NCI-H446 (cell line): Measurements from ENCODE around the gene NDEL1.

Experiments
- DNase-seq, 2 experiments: peaks; one replicate each; lab custom pipeline; 2025; lab: John Stamatoyannopoulos, UW

NDEL1 gene

DNA sequence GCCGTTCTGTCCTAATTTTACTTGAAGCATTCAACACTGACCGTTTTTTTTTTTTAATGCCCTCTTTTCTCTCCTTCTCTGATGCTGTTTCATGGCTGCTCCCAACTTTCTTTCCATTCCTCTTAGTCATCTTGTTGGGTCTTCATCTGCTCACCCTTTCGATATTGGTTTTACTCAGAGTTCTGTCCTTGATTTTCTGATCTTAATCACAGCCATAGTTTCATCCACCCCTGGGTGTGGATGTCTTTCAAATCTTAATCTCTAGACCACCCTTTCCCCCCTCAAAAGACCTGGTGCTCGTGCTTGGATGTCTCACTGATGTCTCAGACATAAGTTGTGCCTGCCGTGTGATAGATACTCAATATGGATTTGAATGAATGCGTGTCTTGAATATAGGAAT is 22.4 kb downstream of the NDEL1 start:
- DNase-seq, result no peak

- no peak for DNase-seq
Measured at GRCh38 chr17:8459107-8459506, 23.4 kb downstream of the NDEL1 start.

- DNase-seq, result no peak
Measured at GRCh38 chr17:8459831-8460230, 24.1 kb downstream of the NDEL1 start.

- no peak for DNase-seq
Measured at GRCh38 chr17:8462564-8462963, 26.9 kb downstream of the NDEL1 start.

GRCh38 chr17:8463099-8463498 is 27.4 kb downstream of the NDEL1 start:
- DNase-seq, result no peak

DNA sequence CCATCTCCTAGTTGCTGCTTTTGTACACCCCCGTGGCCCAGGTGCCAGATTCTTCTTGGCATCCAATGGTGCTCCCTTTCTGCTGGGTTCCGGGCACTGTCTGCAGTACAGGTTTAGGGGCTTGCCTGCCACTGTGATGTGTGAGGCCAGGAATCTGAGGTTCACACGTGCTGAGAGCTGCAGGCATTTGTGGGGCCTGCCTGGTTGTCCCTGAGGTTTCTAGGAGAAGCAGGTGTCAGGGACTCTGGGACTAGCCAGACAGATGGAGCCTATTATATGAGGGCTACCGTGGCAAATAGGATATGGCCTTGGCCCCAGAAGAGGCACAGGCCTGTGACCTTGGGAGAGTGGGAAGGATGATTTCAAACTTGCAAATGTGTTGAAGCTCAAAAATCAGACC is 29.3 kb downstream of the NDEL1 start:
- DNase-seq, result no peak

DNA sequence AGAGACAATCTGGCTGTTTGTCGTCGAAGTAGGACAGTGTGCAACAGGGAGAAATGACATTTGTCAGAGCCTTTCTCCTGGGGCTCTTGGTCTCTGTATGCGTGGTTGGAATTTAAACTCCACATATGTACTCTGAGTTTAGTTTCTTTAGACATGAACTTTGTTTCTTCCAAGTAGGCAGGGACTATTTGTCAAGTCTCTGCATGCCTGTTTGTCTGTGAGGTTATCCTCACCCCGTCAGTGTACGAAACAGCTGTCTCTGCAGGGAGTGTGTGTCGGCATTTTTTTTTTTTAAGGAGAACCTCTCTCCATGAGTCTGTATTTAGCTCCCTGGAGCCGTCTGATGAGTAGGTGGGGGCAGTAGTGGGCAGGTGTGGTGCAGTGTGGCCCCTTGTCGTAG is 29.7 kb downstream of the NDEL1 start:
- no peak for DNase-seq

- DNase-seq, result no peak
Measured at GRCh38 chr17:8465759-8466158, 30.1 kb downstream of the NDEL1 start.

DNA sequence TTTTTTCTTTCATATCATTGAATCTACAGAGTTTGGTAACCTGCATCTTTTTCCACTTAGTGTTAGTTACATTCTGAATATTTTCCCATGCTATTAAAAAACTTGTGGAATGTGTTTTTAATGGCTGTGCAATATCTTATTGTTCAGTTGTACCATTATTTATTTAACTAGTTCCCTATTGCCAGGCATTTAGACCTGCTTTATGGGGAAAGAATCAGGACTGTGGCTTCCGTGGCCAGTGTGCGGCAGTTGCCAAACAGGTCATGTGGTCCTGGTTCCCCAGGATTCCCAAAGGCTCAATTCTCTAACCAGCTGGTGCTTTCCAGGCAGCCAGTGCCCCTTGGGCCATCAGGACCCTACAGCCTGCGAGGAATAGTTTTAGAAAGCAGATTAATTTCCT is 30.8 kb downstream of the NDEL1 start:
- no peak for DNase-seq

GRCh38 chr17:8466873-8467272 is 31.2 kb downstream of the NDEL1 start:
- no peak for DNase-seq

DNA sequence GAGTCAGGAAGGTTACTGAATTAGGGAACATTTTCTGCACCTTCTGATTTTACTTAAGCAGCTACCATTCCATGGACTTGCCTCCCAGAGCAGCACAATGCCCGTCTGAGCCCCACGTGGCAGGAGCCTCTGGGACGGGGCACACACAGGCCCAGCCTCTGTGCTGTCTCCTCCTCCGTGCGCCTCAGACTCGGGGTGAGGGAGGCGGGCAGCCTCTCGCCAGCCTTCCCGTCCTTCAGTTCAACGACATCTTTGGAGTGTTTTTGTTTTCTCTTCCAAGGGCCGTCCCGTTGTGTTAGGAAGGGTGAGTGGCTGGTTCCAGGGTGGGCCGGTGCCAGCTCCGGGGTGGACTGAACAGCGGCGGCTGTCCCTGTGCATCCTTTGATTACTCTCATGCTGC is 31.8 kb downstream of the NDEL1 start:
- DNase-seq, result no peak

DNA sequence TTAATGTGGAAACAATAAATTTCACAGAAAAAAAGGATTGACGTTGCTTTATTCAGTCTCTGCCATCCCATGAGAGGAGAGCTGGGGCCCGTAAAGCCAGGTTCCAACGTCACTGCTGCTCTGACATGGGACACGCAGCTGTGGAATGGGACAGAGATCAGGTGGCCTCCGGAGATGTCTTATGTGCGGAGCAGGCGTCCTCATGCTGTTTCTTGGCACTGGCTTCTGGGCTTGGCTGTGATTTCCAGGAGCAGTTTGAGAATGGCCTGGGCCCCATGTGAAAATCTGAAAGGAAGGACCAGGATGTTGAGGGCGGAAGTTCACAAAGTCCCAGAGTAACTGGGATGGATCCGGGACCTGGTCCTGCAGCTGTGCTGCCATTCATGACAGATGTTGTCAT is 32.4 kb downstream of the NDEL1 start:
- DNase-seq, result peak in 1 of 2 experiments; percentile 32

GRCh38 chr17:8468980-8469379 is 33.3 kb downstream of the NDEL1 start:
- DNase-seq, result no peak

- DNase-seq, result peak; percentile 56 to 84
Measured at GRCh38 chr17:8469964-8470363, 34.3 kb downstream of the NDEL1 start.

GRCh38 chr17:8470447-8471047 is 34.9 kb downstream of the NDEL1 start:
- DNase-seq, result peak; percentile 44 to 82

- DNase-seq, result no peak
Measured at GRCh38 chr17:8472663-8473062, 37.0 kb downstream of the NDEL1 start.

DNA sequence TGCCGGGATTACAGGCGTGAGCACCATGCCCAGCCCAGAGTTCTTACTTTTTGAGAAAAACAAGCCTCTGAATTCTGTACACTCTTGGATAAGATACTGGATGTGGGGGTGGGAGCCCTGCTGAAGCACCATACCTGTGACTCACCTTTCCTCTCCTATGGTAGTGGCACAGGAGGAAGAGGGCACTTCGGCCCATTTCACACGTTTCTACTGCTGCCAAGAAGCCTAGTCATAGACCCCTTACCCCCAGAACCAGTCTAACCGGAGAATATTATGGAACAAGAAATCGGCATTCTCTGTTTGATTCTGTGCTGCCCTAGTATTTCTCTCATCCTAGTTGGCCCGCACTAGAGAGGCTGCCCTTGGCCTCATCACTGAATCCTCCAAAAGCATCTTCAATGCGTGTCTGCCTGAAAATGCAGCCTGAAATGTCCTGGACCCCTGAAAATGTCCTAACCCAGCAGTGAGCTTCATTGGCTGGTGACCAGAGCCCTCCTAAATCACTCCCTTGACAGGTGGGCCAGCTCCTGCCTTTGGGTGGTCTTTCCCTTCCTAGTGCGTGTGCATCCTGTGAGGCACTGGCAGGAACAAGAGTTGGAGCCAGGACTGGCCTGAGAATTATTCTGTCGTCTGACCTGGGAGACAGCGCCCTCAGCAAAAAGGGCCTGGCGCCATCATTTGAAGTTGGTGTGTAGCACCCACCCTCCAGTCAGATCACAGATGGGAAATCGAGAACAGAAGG is 37.9 kb downstream of the NDEL1 start:
- DNase-seq, result no peak

- no peak for DNase-seq
Measured at GRCh38 chr17:8474826-8475225, 39.1 kb downstream of the NDEL1 start.

- no peak for DNase-seq
Measured at GRCh38 chr17:8475227-8475626, 39.5 kb downstream of the NDEL1 start.

DNA sequence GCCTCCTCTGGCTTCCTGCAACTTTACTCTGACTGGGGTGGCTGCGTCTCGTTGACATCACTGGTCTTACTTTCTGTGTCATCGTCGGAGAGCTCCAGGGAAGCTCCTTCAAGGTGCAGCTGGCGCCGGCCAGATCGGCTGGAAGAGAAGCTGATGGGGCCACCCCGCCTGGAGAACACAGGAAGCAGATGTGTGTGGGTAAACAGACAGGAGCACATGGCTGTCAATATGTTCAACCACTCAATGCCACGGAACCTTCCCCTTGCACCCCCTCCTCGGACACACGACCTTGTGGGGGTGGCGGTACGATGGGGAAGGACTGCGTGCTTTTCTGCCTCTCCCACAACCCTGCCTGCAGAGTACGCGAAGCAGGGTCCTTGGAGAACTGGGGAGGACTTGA is 40.1 kb downstream of the NDEL1 start:
- no peak for DNase-seq

GRCh38 chr17:8476741-8477140 is 41.1 kb downstream of the NDEL1 start:
- no peak for DNase-seq

DNA sequence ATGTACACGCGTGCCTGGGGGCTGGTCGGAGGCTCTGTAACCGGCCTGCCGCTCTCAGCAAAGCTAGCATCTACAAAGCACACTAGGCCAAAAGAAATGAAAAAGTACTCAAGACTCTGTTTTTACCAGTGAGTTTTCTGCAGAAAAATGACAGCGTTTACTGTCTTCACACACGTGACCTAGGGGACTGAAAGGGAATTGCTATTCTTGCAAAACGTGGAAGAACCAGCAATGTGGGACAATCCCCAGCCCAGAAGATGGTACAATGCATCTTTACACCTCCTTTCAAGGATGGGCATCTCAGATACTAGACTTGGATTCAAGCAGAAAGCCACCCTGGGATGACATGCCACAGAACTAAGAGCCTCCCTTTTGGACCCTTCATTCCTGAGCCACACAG is 41.5 kb downstream of the NDEL1 start:
- no peak for DNase-seq

GRCh38 chr17:8477715-8478441 is 42.2 kb downstream of the NDEL1 start:
- DNase-seq, result no peak
